ENCODE data around the gene CDR2L.

- TF ChIP-seq CTCF (IDR thresholded peaks at IDR 0.05; ENCODE audit: low read depth, low read length, missing input control) (no peak), RAD21 (IDR thresholded peaks at IDR 0.05) (no peak), TAF1 (conservative IDR thresholded peaks at IDR 0.05) (no peak), REST (IDR thresholded peaks at IDR 0.05) (no peak), GABPA (IDR thresholded peaks at IDR 0.05 in 1 of 2, conservative IDR thresholded peaks at IDR 0.05 in 1 of 2) (no peak), MAX (IDR thresholded peaks at IDR 0.05) (no peak), ATF3 (IDR thresholded peaks at IDR 0.05) (no peak), SP1 (IDR thresholded peaks at IDR 0.05) (no peak), EGR1 (IDR thresholded peaks at IDR 0.05; ENCODE audit: low read depth in 2 of 2) (no peak), RXRA (IDR thresholded peaks at IDR 0.05) (no peak)
Measured at GRCh38 chr17:75012096-75012345, 24.6 kb downstream of the CDR2L start.
